Type B pancreatic cell (in vitro differentiated cells): ENCODE measurements around the gene ZBTB22. TPM values are rescaled to one million over a fixed set of nuclear protein-coding genes. Genes with fewer than 3 reads are reported as not detected.
"Not testable (repeated sequence)": the region's sequence is repeated elsewhere in the genome, so short reads cannot be mapped to it uniquely, and the experiment has no call there.

Experiments
- DNase-seq: peaks from one replicate; pipeline ENCODE4 v3.0.0; 2021; ENCODE audit warnings: mixed read lengths; ENCODE audit not compliant: unreplicated experiment; ENCODE audit errors: extremely low spot score
- H3K27ac Mint-ChIP-seq: 2 replicates; pipeline ENCODE4 v1.8.0; 2021; ENCODE audit warnings: mild to moderate bottlenecking, mixed read lengths
- H3K27me3 Mint-ChIP-seq: 2 replicates; pipeline ENCODE4 v1.8.0; 2021; ENCODE audit warnings: mixed read lengths
- H3K36me3 Mint-ChIP-seq: 2 replicates; pipeline ENCODE4 v1.8.0; 2021; ENCODE audit warnings: mixed read lengths
- H3K4me1 Mint-ChIP-seq: one replicate; pipeline ENCODE4 v1.8.0; 2021; ENCODE audit warnings: mixed read lengths; ENCODE audit not compliant: unreplicated experiment
- H3K4me3 Mint-ChIP-seq: 2 replicates; pipeline ENCODE4 v1.8.0; 2021; ENCODE audit warnings: mild to moderate bottlenecking, mixed read lengths
- H3K9me3 Mint-ChIP-seq: 2 replicates; pipeline ENCODE4 v1.8.0; 2021; ENCODE audit warnings: mixed read lengths
- long read RNA-seq: library from polyadenylated mRNA; unstranded; transcript quantifications from one replicate; pipeline ENCODE4 v2.0.0, GENCODE V29; 2020
- total RNA-seq: library from RNA; stranded (reverse); gene quantifications from 2 replicates; pipeline ENCODE4 v1.2.1, GENCODE V29; 2021; ENCODE audit warnings: low replicate concordance
- TF ChIP-seq, protein P1 (sequence below): fragments of 200-600 bp; sonication (generic); conservative IDR thresholded peaks from 2 replicates; pipeline ENCODE4 v1.5.0; 2021; ENCODE audit warnings: antibody characterized with exemption, mild to moderate bottlenecking

ZBTB22 gene, protein sequence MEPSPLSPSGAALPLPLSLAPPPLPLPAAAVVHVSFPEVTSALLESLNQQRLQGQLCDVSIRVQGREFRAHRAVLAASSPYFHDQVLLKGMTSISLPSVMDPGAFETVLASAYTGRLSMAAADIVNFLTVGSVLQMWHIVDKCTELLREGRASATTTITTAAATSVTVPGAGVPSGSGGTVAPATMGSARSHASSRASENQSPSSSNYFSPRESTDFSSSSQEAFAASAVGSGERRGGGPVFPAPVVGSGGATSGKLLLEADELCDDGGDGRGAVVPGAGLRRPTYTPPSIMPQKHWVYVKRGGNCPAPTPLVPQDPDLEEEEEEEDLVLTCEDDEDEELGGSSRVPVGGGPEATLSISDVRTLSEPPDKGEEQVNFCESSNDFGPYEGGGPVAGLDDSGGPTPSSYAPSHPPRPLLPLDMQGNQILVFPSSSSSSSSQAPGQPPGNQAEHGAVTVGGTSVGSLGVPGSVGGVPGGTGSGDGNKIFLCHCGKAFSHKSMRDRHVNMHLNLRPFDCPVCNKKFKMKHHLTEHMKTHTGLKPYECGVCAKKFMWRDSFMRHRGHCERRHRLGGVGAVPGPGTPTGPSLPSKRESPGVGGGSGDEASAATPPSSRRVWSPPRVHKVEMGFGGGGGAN
- 21.1 and 22.2 TPM in 2 replicates for total RNA-seq
- long read RNA-seq = 0 reads

DNA sequence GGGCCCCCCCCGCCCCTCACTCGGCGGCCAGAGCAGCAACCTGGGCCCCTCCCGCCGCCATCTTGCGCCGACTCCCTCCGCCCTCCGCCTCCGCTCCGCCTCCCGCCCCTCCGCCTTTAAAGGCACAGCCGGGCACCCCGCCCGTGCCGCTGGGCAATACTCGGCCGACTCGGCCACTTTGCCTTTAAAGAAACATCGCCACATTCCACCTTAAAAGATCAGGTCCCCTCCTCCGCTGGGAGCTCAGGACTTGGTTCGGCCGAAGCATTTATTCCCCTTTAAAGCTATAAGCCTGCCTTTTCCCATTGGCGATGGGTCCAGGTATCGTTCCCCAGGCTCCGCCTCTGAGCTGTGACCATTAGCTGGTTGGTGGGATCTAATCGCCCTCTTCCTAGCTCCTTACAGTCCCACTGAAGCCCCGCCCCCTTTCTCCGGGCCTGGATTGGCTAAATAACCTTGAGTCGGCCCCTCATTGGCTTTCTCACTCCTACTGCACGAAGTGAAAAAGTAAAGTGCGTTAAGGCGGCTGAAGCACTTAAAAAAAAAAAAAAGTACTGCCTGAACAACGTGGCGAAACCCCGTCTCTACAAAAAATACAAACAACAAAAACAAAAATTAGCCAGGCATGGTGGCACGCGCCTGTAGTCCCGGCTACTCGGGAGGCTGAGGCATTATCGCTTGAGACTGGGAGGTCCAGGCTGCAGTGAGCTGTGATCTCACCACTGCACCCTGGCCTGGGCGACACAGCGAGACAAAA lies at the start of gene ZBTB22:
Gene ZBTB22 (minus strand): TSS at position 76 of the 757 bp plus-strand sequence. CDS start 828 bp downstream, outside the sequence.
- Mint-ChIP-seq H3K4me1 (peaks cover 52% of the 10 kb centered on the region), H3K27me3 (no peaks in the 10 kb centered on the region), H3K27ac (peak within 1 kb of the TSS; percentile 100), H3K4me3 (peak within 1 kb of the TSS; percentile 100), H3K9me3 (no peaks in the 10 kb centered on the region), H3K36me3 (peaks cover 12% of the 10 kb centered on the region)
- peak; percentile 96 for DNase-seq
- TF ChIP-seq, protein P1, sequence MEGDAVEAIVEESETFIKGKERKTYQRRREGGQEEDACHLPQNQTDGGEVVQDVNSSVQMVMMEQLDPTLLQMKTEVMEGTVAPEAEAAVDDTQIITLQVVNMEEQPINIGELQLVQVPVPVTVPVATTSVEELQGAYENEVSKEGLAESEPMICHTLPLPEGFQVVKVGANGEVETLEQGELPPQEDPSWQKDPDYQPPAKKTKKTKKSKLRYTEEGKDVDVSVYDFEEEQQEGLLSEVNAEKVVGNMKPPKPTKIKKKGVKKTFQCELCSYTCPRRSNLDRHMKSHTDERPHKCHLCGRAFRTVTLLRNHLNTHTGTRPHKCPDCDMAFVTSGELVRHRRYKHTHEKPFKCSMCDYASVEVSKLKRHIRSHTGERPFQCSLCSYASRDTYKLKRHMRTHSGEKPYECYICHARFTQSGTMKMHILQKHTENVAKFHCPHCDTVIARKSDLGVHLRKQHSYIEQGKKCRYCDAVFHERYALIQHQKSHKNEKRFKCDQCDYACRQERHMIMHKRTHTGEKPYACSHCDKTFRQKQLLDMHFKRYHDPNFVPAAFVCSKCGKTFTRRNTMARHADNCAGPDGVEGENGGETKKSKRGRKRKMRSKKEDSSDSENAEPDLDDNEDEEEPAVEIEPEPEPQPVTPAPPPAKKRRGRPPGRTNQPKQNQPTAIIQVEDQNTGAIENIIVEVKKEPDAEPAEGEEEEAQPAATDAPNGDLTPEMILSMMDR = no peak

DNA sequence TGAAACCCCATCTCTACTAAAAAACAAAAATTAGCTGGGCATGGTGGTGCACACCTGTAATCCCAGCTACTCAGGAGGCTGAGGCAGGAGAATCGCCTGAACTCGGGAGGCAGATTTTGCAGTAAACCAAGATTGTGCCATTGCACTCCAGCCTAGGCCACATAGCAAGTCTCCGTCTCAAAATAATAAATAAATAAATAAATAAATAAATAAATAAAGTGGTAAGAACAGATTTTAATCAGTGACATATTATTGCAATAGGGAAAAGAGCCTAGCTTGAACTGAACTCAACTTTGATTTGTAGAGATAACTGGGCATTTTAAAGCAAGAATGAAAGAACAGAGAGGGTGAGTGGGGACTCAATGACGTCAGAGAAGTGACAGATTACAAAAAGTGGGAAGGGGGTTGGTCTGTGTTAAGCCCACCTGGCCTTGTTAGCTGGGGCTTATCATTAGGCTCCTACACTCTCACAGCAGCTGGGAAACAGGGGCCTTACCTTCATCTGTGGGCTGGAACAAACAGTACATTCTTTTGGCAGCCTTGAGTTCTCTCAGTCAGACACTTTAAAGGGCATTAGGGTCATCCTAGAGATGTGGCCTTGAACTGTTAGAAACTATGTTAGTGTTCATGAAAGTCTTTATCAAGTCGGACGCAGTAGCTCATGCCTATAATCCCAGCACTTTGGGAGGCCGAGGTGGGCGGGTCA lies 49.6 kb upstream of the ZBTB22 start:
- Mint-ChIP-seq H3K27me3 (no peaks in the 10 kb centered on the region), H3K4me3 (no peak overlapping the region), H3K36me3 (no peaks in the 10 kb centered on the region), H3K9me3 (no peaks in the 10 kb centered on the region), H3K27ac (no peak overlapping the region), H3K4me1 (peaks cover 10% of the 10 kb centered on the region)
- TF ChIP-seq, protein P1 = no peak
- DNase-seq = no peak

DNA sequence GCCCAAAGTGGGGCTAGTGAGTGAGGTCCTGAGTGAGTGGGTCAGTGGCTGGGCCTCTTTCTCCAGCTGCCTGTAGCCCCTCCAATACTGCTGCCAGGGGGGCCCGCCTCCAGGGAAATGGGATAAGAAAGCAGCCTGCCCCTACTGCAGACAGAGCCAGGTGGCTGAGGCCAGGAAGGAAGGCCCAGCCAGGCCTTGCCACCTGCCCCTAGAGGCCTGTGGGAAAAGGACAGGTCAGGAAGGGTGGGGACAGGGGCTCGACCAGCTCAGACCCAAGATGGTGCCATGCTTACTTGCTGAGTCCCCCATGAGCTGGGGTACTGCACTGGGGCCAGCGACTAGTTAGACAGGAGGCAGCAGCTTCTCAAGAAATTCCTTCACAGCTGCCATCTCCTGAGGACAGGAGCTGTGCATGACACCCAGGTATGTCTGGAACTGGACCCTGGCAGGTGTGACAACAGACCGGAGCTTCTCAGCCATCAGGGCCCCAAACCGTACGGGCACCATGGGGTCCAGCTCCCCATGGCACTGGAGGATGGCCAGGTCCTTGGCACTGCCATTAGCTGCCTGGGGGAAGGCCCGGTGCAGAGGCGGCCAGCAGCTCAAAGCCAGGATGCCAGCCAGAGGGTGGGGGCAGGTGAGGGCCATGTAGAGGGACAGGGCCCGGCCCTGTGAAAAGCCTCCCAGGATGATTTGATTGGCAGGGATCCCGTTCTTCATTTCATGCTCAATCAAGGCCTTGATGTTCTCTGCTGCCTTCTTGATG lies 47.8 kb upstream of the ZBTB22 start:
- H3K4me3 Mint-ChIP-seq, H3K36me3 Mint-ChIP-seq, DNase-seq, H3K9me3 Mint-ChIP-seq, H3K27ac Mint-ChIP-seq, H3K27me3 Mint-ChIP-seq: not testable (repeated sequence)
- peaks cover 10% of the 10 kb centered on the region for H3K4me1 Mint-ChIP-seq

DNA sequence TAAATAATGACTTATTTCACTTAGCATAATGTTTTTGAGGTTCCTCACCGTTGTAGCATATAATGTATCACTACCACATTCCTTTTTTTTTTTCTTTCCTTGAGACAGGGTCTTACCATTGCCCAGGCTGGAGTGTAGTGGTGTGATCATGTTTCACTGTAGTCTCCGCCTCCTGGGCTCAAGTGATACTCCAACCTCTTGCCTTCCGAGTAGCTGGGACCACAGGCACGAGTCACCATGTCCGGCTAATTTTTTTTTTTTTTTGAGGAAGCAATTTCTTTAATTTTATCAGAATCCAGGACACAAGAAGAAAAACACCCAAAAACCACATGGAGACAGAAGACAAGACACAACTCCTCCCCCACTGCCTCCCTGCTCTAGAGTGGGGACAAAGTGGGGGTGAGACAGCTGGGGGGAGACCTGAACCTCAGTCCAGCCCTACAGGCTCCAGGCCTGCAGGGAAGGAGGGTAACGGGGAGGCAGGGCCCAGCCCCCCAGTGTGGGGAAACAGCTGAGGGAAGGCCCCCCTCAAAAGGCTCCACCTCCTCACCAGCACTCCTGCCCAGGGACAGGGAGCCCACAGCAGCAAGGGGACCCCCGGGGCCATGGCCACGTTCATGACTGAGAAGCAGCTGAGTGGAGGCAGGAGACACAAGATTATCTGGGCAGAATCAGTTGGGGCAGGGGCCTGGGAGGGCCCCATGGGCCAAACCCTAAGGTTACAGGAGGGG lies 47.1 kb upstream of the ZBTB22 start:
- not testable (repeated sequence) for DNase-seq, H3K9me3 Mint-ChIP-seq, H3K27me3 Mint-ChIP-seq, H3K36me3 Mint-ChIP-seq
- peaks cover 10% of the 10 kb centered on the region for H3K4me1 Mint-ChIP-seq
- H3K27ac Mint-ChIP-seq = peak overlapping the region; percentile 71
- peak overlapping the region; percentile 71 for H3K4me3 Mint-ChIP-seq

DNA sequence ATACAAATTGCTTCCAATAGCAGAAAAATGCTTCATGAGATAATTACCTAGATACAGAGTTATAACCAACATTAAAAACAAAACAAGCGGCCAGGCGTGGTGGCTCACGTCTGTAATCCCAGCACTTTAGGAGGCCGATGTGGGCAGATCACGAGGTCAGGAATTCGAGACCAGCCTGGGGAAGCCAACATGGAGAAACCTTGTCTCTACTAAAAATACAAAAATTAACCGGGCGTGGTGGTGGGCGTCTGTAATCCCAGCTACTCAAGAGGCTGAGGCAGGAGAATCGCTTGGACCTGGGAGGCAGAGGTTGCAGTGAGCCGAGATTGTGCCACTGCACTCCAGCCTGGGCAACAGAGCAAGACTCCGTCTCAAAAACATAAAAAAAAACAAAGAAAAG lies 45.9 kb upstream of the ZBTB22 start:
- not testable (repeated sequence) for H3K27me3 Mint-ChIP-seq, H3K36me3 Mint-ChIP-seq, H3K27ac Mint-ChIP-seq, DNase-seq, H3K4me3 Mint-ChIP-seq, H3K9me3 Mint-ChIP-seq
- H3K4me1 Mint-ChIP-seq = peaks cover 10% of the 10 kb centered on the region

DNA sequence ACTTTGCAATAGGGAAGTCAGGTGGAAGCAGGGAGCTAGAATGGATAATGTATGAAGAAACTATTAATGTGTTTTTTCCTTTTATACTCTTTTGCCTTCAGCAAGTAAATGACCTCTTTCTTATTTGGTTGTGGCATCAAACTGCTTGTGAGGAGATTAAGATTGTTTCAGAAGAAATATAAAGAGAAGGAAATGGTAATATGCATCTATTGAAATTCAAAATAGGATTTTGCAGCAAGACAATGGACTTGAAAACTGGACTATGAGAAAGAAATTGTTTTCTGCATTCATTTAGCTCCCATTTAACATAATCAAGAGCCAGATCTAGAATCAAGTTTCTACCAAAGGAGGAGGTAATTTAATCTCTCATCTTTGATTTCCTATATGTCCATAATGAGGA lies 41.8 kb upstream of the ZBTB22 start:
- no peaks in the 10 kb centered on the region for H3K9me3 Mint-ChIP-seq
- no peaks in the 10 kb centered on the region for H3K27me3 Mint-ChIP-seq
- H3K27ac Mint-ChIP-seq = no peak overlapping the region
- H3K4me3 Mint-ChIP-seq = no peak overlapping the region
- peaks cover 25% of the 10 kb centered on the region for H3K4me1 Mint-ChIP-seq
- H3K36me3 Mint-ChIP-seq = no peaks in the 10 kb centered on the region
- no peak for DNase-seq
- TF ChIP-seq, protein P1 = no peak

DNA sequence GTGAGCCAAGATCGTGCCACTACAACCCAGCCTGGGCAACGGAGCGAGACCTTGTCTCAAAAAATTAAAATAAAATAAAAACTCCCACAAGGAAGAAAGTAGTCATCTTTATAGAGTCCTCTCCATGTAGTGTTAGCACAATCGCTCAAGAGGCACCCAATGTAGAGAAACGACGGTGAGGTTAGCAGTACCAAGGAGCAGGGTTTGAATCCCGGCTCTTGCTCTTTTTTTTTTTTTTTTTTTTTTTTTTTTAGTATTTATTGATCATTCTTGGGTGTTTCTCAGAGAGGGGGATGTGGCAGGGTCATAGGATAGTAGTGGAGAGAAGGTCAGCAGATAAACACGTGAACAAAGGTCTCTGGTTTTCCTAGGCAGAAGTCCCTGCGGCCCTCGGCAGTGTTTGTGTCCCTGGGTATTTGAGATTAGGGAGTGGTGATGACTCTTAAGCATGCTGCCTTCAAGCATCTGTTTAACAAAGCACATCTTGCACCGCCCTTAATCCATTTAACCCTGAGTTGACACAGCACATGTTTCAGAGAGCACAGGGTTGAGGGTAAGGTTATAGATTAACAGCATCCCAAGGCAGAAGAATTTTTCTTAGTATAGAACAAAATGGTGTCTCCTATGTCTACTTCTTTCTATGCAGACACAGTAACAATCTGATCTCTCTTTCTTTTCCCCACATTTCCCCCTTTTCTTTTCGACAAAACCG lies 39.8 kb upstream of the ZBTB22 start:
- peaks cover 26% of the 10 kb centered on the region for H3K4me1 Mint-ChIP-seq
- H3K9me3 Mint-ChIP-seq, DNase-seq, H3K36me3 Mint-ChIP-seq, H3K27me3 Mint-ChIP-seq: not testable (repeated sequence)
- H3K4me3 Mint-ChIP-seq = peak overlapping the region; percentile 49
- H3K27ac Mint-ChIP-seq = peak overlapping the region; percentile 94
